Right cardiac atrium (tissue), 5 donors: ENCODE results near the gene INO80C. TPM values are rescaled to one million over a fixed set of nuclear protein-coding genes. Genes with fewer than 3 reads are reported as not detected.
A peak's percentile ranks its signal among the peaks of the same experiment; 100 is the strongest.

Experiments used
- ATAC-seq, 2 donors: fragments of 200-7000 bp; cut with Tn5 transposase; one replicate each; pipeline versions ENCODE4 v1.8.0 to v1.9.1; 2020; ENCODE audit warnings: moderate library complexity in 2 of 2, mild to moderate bottlenecking in 1 of 2
- DNase-seq, 3 donors: peaks; one replicate each; pipeline ENCODE4 v3.0.0-alpha.2; 2020
- H3K27ac ChIP-seq: one replicate; pipeline ENCODE4 v1.5.1; 2013; ENCODE audit warnings: mild to moderate bottlenecking, low read length, control low read depth, moderate library complexity
- H3K27me3 ChIP-seq: one replicate; pipeline ENCODE4 v1.6.1; 2013; ENCODE audit not compliant: control insufficient read depth, insufficient read depth
- H3K4me1 ChIP-seq: one replicate; pipeline ENCODE4 v1.6.1; 2013; ENCODE audit warnings: low read length; ENCODE audit not compliant: control insufficient read depth, insufficient read depth
- H3K4me3 ChIP-seq: one replicate; pipeline ENCODE4 v1.5.1; 2013; ENCODE audit warnings: low read length, control low read depth
- H3K9me3 ChIP-seq: one replicate; pipeline ENCODE4 v1.6.1; 2013; ENCODE audit warnings: low read length; ENCODE audit not compliant: control insufficient read depth
- WGBS: extraction: QIAGEN DNeasy Blood & Tissue Kit; methylation state at CpG from one replicate; pipeline ENCODE4 v1.1.7; 2013; 5-methylcytosine and 5-hydroxymethylcytosine counted together
- intact Hi-C, 4 donors: fragments of 100-400 bp; cut with DNase I; formaldehyde crosslinking; loops; one replicate each; pipeline versions ENCODE4 v1.11.0 to v1.14.0; 2022 to 2023
- polyA plus RNA-seq: library from polyadenylated mRNA; stranded (reverse); fragments of 200-250 nt; gene quantifications from one replicate; pipeline ENCODE4 v1.2.3, GENCODE V29; 2013
- total RNA-seq, 4 donors: library from RNA; stranded (reverse); fragmentation: NEBNext Ultra II Directional; extraction: Animal tissue kit (Norgen Biotek cat#: 25700); gene quantifications; one replicate each; pipeline ENCODE4 v1.2.1, GENCODE V29; 2021
- donor health status: healthy with polysubstance abuse.
- donor health status: DM: no; HTN: yes; CAD: no.
- donor health status: DM: no; HTN: no; CAD: no.
- donor health status: DM: no; HTN: yes; CAD: no; lungs with severe emphysema.
- donor health status: DM: yes; HTN: yes; CAD: no.

The INO80C gene
- total and polyA plus RNA-seq, 5 donors = 25.4 to 36.1 (median 26.5) TPM

GRCh38 chr18:35443847-35444246 is 53.9 kb downstream of the INO80C start:
- Histone ChIP-seq H3K27ac (no peak overlapping the region), H3K9me3 (no peaks in the 10 kb centered on the region), H3K4me1 (peaks cover 2% of the 10 kb centered on the region), H3K4me3 (no peak overlapping the region), H3K27me3 (no peaks in the 10 kb centered on the region)
- intact Hi-C loops = no loop called here
- WGBS = 63% methylated on average over 2 of the region's 2 CpGs
- DNase-seq (no peak), ATAC-seq (peak in 1 of 2 donors; percentile 67)

- intact Hi-C loops = no loop called here
- peak in 1 of 2 donors; percentile 32 for ATAC-seq
These were observed 54.3 kb downstream of the INO80C start for GRCh38 chr18:35443434-35443833.

GRCh38 chr18:35442701-35443100 is 55.1 kb downstream of the INO80C start:
- WGBS = 56% methylated on average over 5 of the region's 5 CpGs
- Histone ChIP-seq H3K4me3 (no peak overlapping the region), H3K27me3 (no peaks in the 10 kb centered on the region), H3K27ac (no peak overlapping the region), H3K4me1 (peaks cover 2% of the 10 kb centered on the region), H3K9me3 (no peaks in the 10 kb centered on the region)
- DNase-seq (no peak), ATAC-seq (no peak)
- intact Hi-C loops = no loop called here

More at GRCh38 chr18:35443434-35443833, 54.3 kb downstream of the INO80C start:
- Histone ChIP-seq H3K9me3 (no peaks in the 10 kb centered on the region), H3K27me3 (no peaks in the 10 kb centered on the region), H3K27ac (no peak overlapping the region), H3K4me1 (peaks cover 2% of the 10 kb centered on the region), H3K4me3 (no peak overlapping the region)
- WGBS = 82% methylated on average over 3 of the region's 3 CpGs
- no peak for DNase-seq

GRCh38 chr18:35441857-35442595 is 55.7 kb downstream of the INO80C start:
- intact Hi-C loops = no loop called here
- no peaks in the 10 kb centered on the region for H3K9me3 ChIP-seq
- no peaks in the 10 kb centered on the region for H3K27me3 ChIP-seq
- ATAC-seq (no peak), DNase-seq (no peak)
- H3K27ac ChIP-seq = no peak overlapping the region
- H3K4me1 ChIP-seq = peaks cover 2% of the 10 kb centered on the region
- WGBS = 91% methylated on average over 9 of the region's 9 CpGs
- no peak overlapping the region for H3K4me3 ChIP-seq

- H3K4me1 ChIP-seq = peaks cover 2% of the 10 kb centered on the region
- 94% methylated on average over 1 of the region's 1 CpG for WGBS
- no peak for ATAC-seq
- no peak overlapping the region for H3K4me3 ChIP-seq
- no peak for DNase-seq
- intact Hi-C loops = no loop called here
- H3K27ac ChIP-seq = no peak overlapping the region
- no peaks in the 10 kb centered on the region for H3K27me3 ChIP-seq
- no peaks in the 10 kb centered on the region for H3K9me3 ChIP-seq
These were observed 59.1 kb downstream of the INO80C start for GRCh38 chr18:35438480-35439234.

- Histone ChIP-seq H3K27ac (no peak overlapping the region), H3K27me3 (no peaks in the 10 kb centered on the region), H3K4me3 (no peak overlapping the region), H3K9me3 (no peaks in the 10 kb centered on the region), H3K4me1 (no peaks in the 10 kb centered on the region)
- DNase-seq (no peak), ATAC-seq (no peak)
- intact Hi-C loops = no loop called here
- 77% methylated on average over 2 of the region's 2 CpGs for WGBS
These were observed 59.9 kb downstream of the INO80C start for GRCh38 chr18:35437836-35438235.

- intact Hi-C loops = no loop called here
- no peak for DNase-seq
- Histone ChIP-seq H3K27ac (no peak overlapping the region), H3K4me3 (no peak overlapping the region), H3K9me3 (no peaks in the 10 kb centered on the region), H3K27me3 (no peaks in the 10 kb centered on the region), H3K4me1 (peaks cover 2% of the 10 kb centered on the region)
- WGBS = 85% methylated on average over 3 of the region's 3 CpGs
- ATAC-seq = no peak
These were observed 61.6 kb downstream of the INO80C start for GRCh38 chr18:35436076-35436649.

GRCh38 chr18:35435401-35435800 is 62.4 kb downstream of the INO80C start:
- 93% methylated on average over 3 of the region's 3 CpGs for WGBS
- no peaks in the 10 kb centered on the region for H3K9me3 ChIP-seq
- no peak for ATAC-seq
- no peak overlapping the region for H3K4me3 ChIP-seq
- H3K27ac ChIP-seq = no peak overlapping the region
- H3K4me1 ChIP-seq = peaks cover 2% of the 10 kb centered on the region
- DNase-seq = no peak
- H3K27me3 ChIP-seq = no peaks in the 10 kb centered on the region
- intact Hi-C loops = no loop called here

- intact Hi-C loops = no loop called here
- 16% methylated on average over 1 of the region's 1 CpG for WGBS
- peaks cover 4% of the 10 kb centered on the region for H3K4me1 ChIP-seq
- no peak for DNase-seq
- H3K27ac ChIP-seq = no peak overlapping the region
- no peaks in the 10 kb centered on the region for H3K9me3 ChIP-seq
- H3K4me3 ChIP-seq = no peak overlapping the region
- ATAC-seq = peak in 1 of 2 donors; percentile 75
- no peaks in the 10 kb centered on the region for H3K27me3 ChIP-seq
These were observed 65.2 kb downstream of the INO80C start for GRCh38 chr18:35432565-35433001.

- intact Hi-C loops = no loop called here
- H3K27ac ChIP-seq = no peak overlapping the region
- H3K4me3 ChIP-seq = no peak overlapping the region
- DNase-seq = no peak
- H3K9me3 ChIP-seq = no peaks in the 10 kb centered on the region
- H3K4me1 ChIP-seq = peaks cover 4% of the 10 kb centered on the region
- H3K27me3 ChIP-seq = no peaks in the 10 kb centered on the region
- 63% methylated on average over 6 of the region's 6 CpGs for WGBS
- no peak for ATAC-seq
These were observed 66.4 kb downstream of the INO80C start for GRCh38 chr18:35431374-35431741.

GRCh38 chr18:35430721-35431373 is 66.9 kb downstream of the INO80C start:
- Histone ChIP-seq H3K27me3 (no peaks in the 10 kb centered on the region), H3K4me1 (peaks cover 4% of the 10 kb centered on the region), H3K9me3 (no peaks in the 10 kb centered on the region), H3K4me3 (no peak overlapping the region), H3K27ac (no peak overlapping the region)
- DNase-seq = no peak
- 40% methylated on average over 4 of the region's 4 CpGs for WGBS
- peak; percentile 75 to 88 for ATAC-seq
- intact Hi-C loops = no loop called here
